Retinal pigment epithelial cell (primary cell): Measurements from ENCODE around the gene PRLH.

ENCODE experiments used
- DNase-seq: peaks from one replicate; pipeline ENCODE4 v3.0.0-alpha.2; 2010; ENCODE audit warnings: low read depth
- H3K4me3 ChIP-seq: 2 replicates; pipeline ENCODE4 v1.5.1; 2011; ENCODE audit warnings: mild to moderate bottlenecking, low read length, control low read depth, moderate library complexity
- TF ChIP-seq, protein P1 (sequence below): conservative IDR thresholded peaks from 2 replicates; pipeline ENCODE4 v1.5.1; 2011; ENCODE audit warnings: low read depth, low read length, control low read depth, inconsistent platforms

The PRLH gene

GRCh38 chr2:237570776-237571335, 4.5 kb downstream of the PRLH start:
- TF ChIP-seq, protein P1, sequence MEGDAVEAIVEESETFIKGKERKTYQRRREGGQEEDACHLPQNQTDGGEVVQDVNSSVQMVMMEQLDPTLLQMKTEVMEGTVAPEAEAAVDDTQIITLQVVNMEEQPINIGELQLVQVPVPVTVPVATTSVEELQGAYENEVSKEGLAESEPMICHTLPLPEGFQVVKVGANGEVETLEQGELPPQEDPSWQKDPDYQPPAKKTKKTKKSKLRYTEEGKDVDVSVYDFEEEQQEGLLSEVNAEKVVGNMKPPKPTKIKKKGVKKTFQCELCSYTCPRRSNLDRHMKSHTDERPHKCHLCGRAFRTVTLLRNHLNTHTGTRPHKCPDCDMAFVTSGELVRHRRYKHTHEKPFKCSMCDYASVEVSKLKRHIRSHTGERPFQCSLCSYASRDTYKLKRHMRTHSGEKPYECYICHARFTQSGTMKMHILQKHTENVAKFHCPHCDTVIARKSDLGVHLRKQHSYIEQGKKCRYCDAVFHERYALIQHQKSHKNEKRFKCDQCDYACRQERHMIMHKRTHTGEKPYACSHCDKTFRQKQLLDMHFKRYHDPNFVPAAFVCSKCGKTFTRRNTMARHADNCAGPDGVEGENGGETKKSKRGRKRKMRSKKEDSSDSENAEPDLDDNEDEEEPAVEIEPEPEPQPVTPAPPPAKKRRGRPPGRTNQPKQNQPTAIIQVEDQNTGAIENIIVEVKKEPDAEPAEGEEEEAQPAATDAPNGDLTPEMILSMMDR, result no peak
- no peak overlapping the region for H3K4me3 ChIP-seq

GRCh38 chr2:237571551-237571950, 5.2 kb downstream of the PRLH start:
- TF ChIP-seq, protein P1, result no peak
- no peak for DNase-seq
- H3K4me3 ChIP-seq, result no peak overlapping the region

More at GRCh38 chr2:237570776-237571335, 4.5 kb downstream of the PRLH start:
- no peak for DNase-seq

DNA sequence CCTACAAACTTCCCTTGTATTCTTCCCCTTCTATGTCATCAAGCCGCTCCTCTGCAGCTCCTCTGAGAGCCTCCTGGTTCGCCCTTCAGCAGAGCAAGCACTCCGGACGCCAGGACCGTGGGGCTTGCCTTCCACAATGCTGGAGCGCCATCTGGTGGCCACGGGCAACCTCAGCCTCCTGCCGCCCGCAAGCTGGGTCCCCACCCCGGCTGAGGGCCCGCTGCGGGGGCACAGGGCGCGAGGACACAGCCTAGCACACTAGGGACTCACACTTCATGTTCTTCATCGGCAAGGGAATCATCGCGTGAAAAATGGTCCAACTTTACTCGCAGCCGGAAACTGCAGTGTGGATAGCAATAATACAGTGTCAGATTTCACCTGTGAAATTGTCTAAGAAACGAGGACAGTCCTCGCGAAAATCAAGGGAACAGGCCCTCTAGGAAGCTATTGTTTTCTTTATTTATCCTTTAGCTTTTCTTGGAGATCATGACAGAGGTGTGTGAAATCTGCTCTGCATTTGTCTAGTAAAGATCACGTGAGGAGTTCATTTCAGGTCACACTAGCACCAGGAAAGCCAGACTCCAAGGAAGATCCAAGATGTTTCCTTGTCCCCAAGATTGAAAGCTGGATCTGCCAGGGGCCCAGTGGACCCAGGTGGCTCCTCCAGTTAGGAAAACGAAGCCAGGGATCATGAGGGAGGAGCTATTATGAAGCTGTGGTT, 5.8 kb downstream of the PRLH start:
- DNase-seq, result peak; percentile 56
- TF ChIP-seq, protein P1, result peak; percentile 90
- no peak overlapping the region for H3K4me3 ChIP-seq

GRCh38 chr2:237572742-237573101, 6.3 kb downstream of the PRLH start:
- no peak for DNase-seq
- H3K4me3 ChIP-seq, result no peak overlapping the region
- TF ChIP-seq, protein P1, result no peak

- TF ChIP-seq, protein P1, result no peak
- H3K4me3 ChIP-seq, result no peak overlapping the region
- DNase-seq, result no peak
Observed at GRCh38 chr2:237573721-237574415, 7.5 kb downstream of the PRLH start.

DNA sequence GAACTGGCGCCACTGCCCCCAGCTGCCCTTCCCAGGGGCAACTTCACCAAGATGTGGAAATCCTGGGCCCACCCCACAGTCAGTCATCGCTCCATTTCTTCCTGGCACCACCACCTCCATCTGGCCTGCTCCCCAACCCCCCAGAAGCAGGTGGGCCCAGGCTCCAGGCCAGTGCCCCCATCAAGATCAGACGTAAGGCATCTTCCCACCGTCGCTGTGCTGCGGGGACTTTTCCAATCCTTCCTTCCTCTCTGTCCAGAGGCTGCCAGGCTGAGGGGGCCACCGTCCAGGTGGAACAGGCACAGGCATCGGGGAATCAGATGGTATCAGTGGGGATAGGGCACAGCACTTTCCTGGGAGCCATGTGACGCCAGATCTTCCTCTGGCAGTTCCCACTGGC, 8.1 kb downstream of the PRLH start:
- H3K4me3 ChIP-seq, result no peak overlapping the region
- TF ChIP-seq, protein P1, result no peak
- DNase-seq, result no peak
